CD4-positive, CD25-positive, alpha-beta regulatory T cell (primary cell): ENCODE measurements around the gene HPS6. TPM values are rescaled to one million over a fixed set of nuclear protein-coding genes. Genes with fewer than 3 reads are reported as not detected.
"Not testable (repeated sequence)": the region's sequence is repeated elsewhere in the genome, so short reads cannot be mapped to it uniquely, and the experiment has no call there.

Experiments
- ATAC-seq, 2 donors: fragments of 150-1000 bp; cut with Tn5 transposase; one replicate each; pipeline ENCODE4 v1.10.0; 2021; ENCODE audit warnings: low read depth in 2 of 2, moderate number of reproducible peaks in 2 of 2, moderate library complexity in 1 of 2
- DNase-seq, 3 donors: peaks; one replicate each; pipeline versions ENCODE4 v3.0.0 to v3.0.0-alpha.2; 2012 to 2022; ENCODE audit warnings: mixed read lengths in 1 of 3
- H3K27ac ChIP-seq: one replicate; pipeline ENCODE4 v1.7.0; 2013; ENCODE audit warnings: mild to moderate bottlenecking, low read length; ENCODE audit not compliant: insufficient read depth, poor library complexity, severe bottlenecking
- H3K27me3 ChIP-seq: one replicate; pipeline ENCODE4 v1.7.0; 2013; ENCODE audit warnings: low read length; ENCODE audit not compliant: control insufficient read depth, insufficient read depth
- H3K36me3 ChIP-seq: one replicate; pipeline ENCODE4 v1.7.0; 2013; ENCODE audit warnings: mild to moderate bottlenecking, low read length, moderate library complexity; ENCODE audit not compliant: control insufficient read depth, insufficient read depth
- H3K4me1 ChIP-seq: 2 replicates; pipeline ENCODE4 v1.7.0; 2013; ENCODE audit warnings: mild to moderate bottlenecking, low read length; ENCODE audit not compliant: insufficient read depth, control insufficient read depth, poor library complexity, severe bottlenecking
- H3K4me3 ChIP-seq: one replicate; pipeline ENCODE4 v1.7.0; 2013; ENCODE audit warnings: low read depth, mild to moderate bottlenecking, low read length, moderate library complexity
- H3K9me3 ChIP-seq, 2 experiments: 1 replicate in 1 of 2; 2 replicates in 1 of 2; pipeline ENCODE4 v1.7.0; 2013; ENCODE audit warnings: low read length in 2 of 2, mild to moderate bottlenecking in 1 of 2, moderate library complexity in 1 of 2; ENCODE audit not compliant: control insufficient read depth in 2 of 2
- H3K27ac Mint-ChIP-seq, 3 donors: one replicate each; pipeline ENCODE4 v1.8.0; 2020 to 2022; ENCODE audit warnings: mild to moderate bottlenecking in 3 of 3, mixed read lengths in 3 of 3, moderate library complexity in 2 of 3
- H3K27me3 Mint-ChIP-seq: one replicate; pipeline ENCODE4 v1.8.0; 2022; ENCODE audit warnings: mild to moderate bottlenecking, mixed read lengths
- H3K36me3 Mint-ChIP-seq: one replicate; pipeline ENCODE4 v1.8.0; 2020; ENCODE audit warnings: mixed read lengths
- H3K4me1 Mint-ChIP-seq, 4 donors: one replicate each; pipeline ENCODE4 v1.8.0; 2020 to 2022; ENCODE audit warnings: mixed read lengths in 4 of 4, mild to moderate bottlenecking in 1 of 4
- H3K4me3 Mint-ChIP-seq, 4 donors: one replicate each; pipeline ENCODE4 v1.8.0; 2020 to 2022; ENCODE audit warnings: mild to moderate bottlenecking in 4 of 4, mixed read lengths in 4 of 4, moderate library complexity in 3 of 4
- H3K9me3 Mint-ChIP-seq, 7 donors: one replicate each; pipeline ENCODE4 v1.8.0; 2020 to 2022; ENCODE audit warnings: mixed read lengths in 7 of 7, mild to moderate bottlenecking in 3 of 7, moderate library complexity in 2 of 7
- polyA plus RNA-seq, 4 donors: library from polyadenylated mRNA; unstranded; fragments of 300-500 nt; fragmentation: Illumina TruSeq; gene quantifications; one replicate each; pipeline ENCODE4 v1.2.3, GENCODE V29; 2021
- total RNA-seq: library from RNA; stranded (reverse); gene quantifications from one replicate; pipeline ENCODE4 v1.2.3, GENCODE V29; 2022

HPS6 gene
- total and polyA plus RNA-seq, 5 donors from 2014 or later, result 15.8 to 36.2 (median 28.7) TPM

DNA sequence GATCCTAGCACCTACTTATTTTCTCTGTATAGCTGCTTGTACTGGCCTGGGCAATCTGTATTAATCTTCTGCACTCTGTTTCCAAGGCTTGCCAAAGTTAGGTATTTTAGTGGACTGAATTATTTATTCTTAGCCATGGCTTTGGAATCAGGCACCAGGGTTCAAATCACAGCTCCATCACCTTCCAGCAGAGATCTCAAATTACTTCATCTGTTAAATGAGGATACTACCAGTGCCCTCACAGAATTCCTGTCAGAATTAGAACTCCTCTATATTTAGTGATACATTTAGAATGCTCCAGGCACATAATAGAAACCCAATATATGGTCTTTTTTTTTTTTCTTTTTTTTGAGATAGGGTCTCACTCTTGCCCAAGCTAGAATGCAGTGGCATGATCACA, 26.7 kb upstream of the HPS6 start:
- H3K9me3 Mint-ChIP-seq, result no peaks in the 10 kb centered on the region
- H3K27ac Mint-ChIP-seq, result no peak overlapping the region
- no peaks in the 10 kb centered on the region for H3K27me3 Mint-ChIP-seq
- DNase-seq (no peak), ATAC-seq (no peak)
- Histone ChIP-seq H3K36me3 (peaks cover 23% of the 10 kb centered on the region), H3K4me3 (no peak overlapping the region), H3K9me3 (no peaks in the 10 kb centered on the region), H3K27me3 (no peaks in the 10 kb centered on the region), H3K4me1 (no peaks in the 10 kb centered on the region), H3K27ac (no peak overlapping the region)
- H3K4me3 Mint-ChIP-seq, result no peak overlapping the region
- peaks cover 11 to 17% (median 15%) of the 10 kb centered on the region in 4 donors for H3K4me1 Mint-ChIP-seq
- peaks cover 12% of the 10 kb centered on the region for H3K36me3 Mint-ChIP-seq

DNA sequence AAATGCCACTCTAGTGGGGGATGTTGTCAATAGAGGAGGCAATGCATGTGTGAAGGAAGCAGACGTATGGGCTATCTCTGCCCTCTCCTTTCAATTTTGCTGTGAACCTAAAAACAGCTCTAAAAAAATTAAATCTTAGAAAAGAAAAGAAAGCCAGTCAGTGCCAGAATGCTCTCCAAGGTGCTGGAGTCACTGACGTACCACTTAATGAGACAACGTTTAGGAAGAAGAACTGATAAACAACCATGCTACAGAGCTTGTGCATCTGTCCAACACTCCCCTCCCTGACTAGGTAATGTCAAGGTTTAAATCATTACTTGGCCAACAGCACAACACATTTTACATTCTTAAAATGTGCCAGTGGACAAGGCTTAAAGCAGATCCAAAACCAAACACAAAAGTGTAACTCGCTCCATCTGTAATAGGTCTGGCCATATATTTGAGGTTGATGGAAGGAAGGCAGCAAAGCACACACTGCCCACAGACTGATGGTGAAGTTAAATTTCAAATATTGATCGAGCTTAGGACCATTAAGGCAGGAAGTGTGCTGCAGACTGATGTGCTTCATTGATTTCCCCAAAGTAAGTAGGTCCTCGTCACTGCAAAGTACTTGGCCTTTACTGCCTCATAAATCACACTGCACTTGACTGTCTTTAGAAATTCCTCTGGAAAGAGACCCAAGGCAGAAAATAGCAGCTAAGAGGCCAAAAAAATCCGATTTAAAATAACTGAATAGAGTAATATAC, 24.7 kb upstream of the HPS6 start:
- no peaks in the 10 kb centered on the region for H3K4me1 ChIP-seq
- H3K9me3 ChIP-seq, result no peaks in the 10 kb centered on the region
- no peak overlapping the region for H3K27ac ChIP-seq
- DNase-seq (no peak), ATAC-seq (no peak)
- H3K27me3 ChIP-seq, result no peaks in the 10 kb centered on the region
- peaks cover 18% of the 10 kb centered on the region for H3K36me3 ChIP-seq
- no peak overlapping the region for H3K4me3 ChIP-seq
- no peak overlapping the region for H3K4me3 Mint-ChIP-seq
- peaks cover 21 to 25% (median 23%) of the 10 kb centered on the region in 4 donors for H3K4me1 Mint-ChIP-seq
- H3K27me3 Mint-ChIP-seq, result no peaks in the 10 kb centered on the region
- peaks cover 14% of the 10 kb centered on the region for H3K36me3 Mint-ChIP-seq
- no peak overlapping the region for H3K27ac Mint-ChIP-seq
- no peaks in the 10 kb centered on the region for H3K9me3 Mint-ChIP-seq

DNA sequence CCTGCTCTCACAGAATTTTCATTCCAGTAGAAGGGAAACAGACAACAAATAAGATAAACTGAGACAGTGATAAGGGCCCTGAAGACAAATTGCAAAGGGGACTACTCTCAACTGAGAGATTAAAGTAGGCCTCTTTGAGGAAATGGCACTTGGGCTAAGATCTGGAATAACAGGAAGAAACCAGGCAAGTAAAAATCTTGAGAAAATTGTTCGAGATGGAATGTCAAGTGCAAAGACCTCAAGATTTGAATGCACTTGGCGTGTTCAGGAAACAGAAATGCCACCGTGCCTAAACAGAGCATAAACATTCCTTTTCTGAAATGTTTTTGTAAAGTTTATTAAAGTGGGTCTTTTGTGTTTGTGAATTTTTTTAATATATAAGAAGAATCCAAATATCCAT, 19.9 kb upstream of the HPS6 start:
- no peaks in the 10 kb centered on the region for H3K4me1 ChIP-seq
- no peak overlapping the region for H3K4me3 ChIP-seq
- Mint-ChIP-seq H3K27ac (no peak overlapping the region), H3K9me3 (no peaks in the 10 kb centered on the region), H3K4me1 (peaks cover 31 to 50% (median 43%) of the 10 kb centered on the region in 4 donors), H3K36me3 (peaks cover 5% of the 10 kb centered on the region), H3K4me3 (no peak overlapping the region), H3K27me3 (no peaks in the 10 kb centered on the region)
- ATAC-seq, result no peak
- no peak for DNase-seq
- no peaks in the 10 kb centered on the region for H3K36me3 ChIP-seq
- no peaks in the 10 kb centered on the region for H3K9me3 ChIP-seq
- no peaks in the 10 kb centered on the region for H3K27me3 ChIP-seq
- H3K27ac ChIP-seq, result no peak overlapping the region

DNA sequence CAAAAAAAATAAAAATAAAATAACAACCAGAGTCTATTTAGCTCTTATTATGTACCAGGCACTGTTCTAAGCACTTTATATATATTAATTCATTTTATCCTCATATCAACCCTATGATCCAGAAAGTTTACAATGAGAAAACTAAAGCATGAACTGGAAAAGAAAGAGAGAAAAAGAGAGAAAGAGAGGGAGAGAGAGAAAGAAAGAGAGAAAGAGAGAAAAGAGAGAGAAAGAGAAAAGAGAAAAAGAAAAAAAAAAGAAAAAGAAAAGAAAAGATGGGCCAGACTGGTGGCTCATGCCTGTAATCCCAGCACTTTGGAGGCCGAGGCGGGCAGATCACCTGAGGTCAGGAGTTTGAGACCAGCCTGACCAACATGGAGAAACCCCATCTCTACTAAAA, 19.1 kb upstream of the HPS6 start:
- Mint-ChIP-seq H3K9me3 (no peaks in the 10 kb centered on the region), H3K4me1 (peaks cover 26 to 50% (median 37%) of the 10 kb centered on the region in 4 donors), H3K27me3 (no peaks in the 10 kb centered on the region), H3K27ac (no peak overlapping the region), H3K4me3 (no peak overlapping the region), H3K36me3 (peaks cover 5% of the 10 kb centered on the region)
- Histone ChIP-seq H3K4me1 (no peaks in the 10 kb centered on the region), H3K27me3 (no peaks in the 10 kb centered on the region), H3K9me3 (no peaks in the 10 kb centered on the region), H3K36me3 (no peaks in the 10 kb centered on the region), H3K27ac (no peak overlapping the region), H3K4me3 (no peak overlapping the region)
- ATAC-seq (no peak), DNase-seq (no peak)

DNA sequence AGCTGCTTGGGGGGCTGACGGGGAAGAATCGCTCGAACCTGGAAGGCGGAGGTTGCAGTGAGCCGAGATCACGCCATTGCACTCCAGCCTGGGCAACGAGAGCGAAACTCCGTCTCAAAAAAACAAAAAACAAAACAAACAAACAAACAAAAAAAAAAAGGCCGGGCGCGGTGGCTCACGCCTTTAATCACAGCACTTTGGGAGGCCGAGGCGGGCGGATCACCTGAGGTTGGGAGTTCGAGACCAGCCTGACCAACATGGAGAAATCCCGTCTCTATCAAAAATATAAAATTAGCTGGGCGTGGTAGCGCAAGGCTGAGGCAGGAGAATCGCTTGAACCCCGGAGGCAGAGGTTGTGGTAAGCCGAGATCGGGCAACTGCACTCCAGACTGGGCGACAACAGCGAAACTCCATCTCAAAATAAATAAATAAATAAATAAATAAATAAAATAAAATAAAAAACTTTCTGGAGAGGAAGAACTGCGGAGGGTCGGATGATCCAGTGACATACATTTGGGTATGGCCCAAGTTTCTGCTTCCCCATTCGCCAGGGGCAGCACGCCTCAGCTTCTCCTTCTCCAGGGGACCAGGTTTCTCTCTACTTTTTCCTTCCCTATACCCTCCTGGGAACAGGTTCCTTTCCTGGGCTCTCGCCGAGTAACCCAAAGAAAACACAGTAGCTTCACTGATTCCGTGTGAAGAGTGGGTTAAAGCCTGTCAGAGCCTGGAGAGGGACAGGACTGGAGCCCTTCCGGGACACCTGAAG, 10.1 kb upstream of the HPS6 start:
- not testable (repeated sequence) for H3K9me3 ChIP-seq, H3K27me3 ChIP-seq, H3K36me3 Mint-ChIP-seq, DNase-seq, ATAC-seq, H3K36me3 ChIP-seq, H3K9me3 Mint-ChIP-seq, H3K27me3 Mint-ChIP-seq
- H3K4me1 ChIP-seq, result peaks cover 42% of the 10 kb centered on the region
- H3K27ac ChIP-seq, result peak overlapping the region; percentile 85
- Mint-ChIP-seq H3K4me1 (peaks cover 19 to 51% (median 36%) of the 10 kb centered on the region in 4 donors), H3K27ac (peak overlapping the region; percentile 91 to 98 (median 94)), H3K4me3 (peak overlapping the region; percentile 92 to 99 (median 96))
- peak overlapping the region; percentile 86 for H3K4me3 ChIP-seq

DNA sequence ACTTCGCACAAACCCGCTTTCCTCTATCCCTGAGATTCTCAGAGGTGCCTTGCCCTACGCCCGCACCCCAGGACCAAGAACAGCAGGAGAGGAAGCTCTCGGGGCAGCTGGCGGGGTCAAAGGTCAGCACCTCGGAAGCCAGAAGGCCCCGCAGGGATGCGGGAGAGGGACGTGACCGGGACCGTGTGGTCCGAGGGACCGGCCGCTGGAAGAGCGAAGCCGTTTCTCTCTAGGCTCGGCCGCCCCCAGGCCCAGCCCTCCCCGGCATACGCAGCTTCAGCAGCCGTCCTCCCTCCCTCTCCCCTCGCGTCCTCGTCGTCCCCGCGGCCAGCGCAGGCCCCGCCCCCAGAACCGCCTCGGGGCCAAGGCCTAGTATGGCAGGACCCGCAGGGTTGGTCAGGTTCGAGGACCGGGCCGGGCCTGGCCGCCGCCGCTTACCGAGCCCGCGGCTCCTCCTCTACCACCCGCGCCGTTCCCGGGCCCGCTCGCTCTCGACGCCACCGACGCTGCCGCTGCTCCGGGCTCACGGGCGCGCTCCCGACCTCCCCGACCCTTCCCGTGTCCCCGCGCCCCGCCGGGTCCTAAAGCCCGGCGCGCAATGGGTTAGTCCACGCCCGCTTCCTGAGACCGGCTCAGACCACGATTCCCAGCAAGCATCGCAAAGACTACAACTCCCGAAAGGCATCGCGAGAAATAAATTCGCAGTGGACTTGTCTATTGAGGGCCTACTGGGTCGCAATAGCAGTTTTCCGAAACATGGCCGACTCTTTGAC, 9.3 kb upstream of the HPS6 start, which contains the start of gene ARMH3:
Gene ARMH3, minus strand, starts transcription at position 527 of the 773 bp plus-strand sequence. CDS start 16,059 bp downstream, outside the sequence.
- Mint-ChIP-seq H3K4me1 (peaks cover 19 to 51% (median 36%) of the 10 kb centered on the region in 4 donors), H3K27me3 (peaks cover under 1% of the 10 kb centered on the region), H3K4me3 (peak within 1 kb of the TSS; percentile 92 to 99 (median 96)), H3K9me3 (no peaks in the 10 kb centered on the region), H3K27ac (peak within 1 kb of the TSS; percentile 91 to 98 (median 94)), H3K36me3 (peaks cover 4% of the 10 kb centered on the region)
- Histone ChIP-seq H3K4me1 (peaks cover 42% of the 10 kb centered on the region), H3K4me3 (peak within 1 kb of the TSS; percentile 86), H3K9me3 (no peaks in the 10 kb centered on the region), H3K27me3 (no peaks in the 10 kb centered on the region), H3K36me3 (no peaks in the 10 kb centered on the region), H3K27ac (peak within 1 kb of the TSS; percentile 85)
- ATAC-seq (peak; percentile 97 to 98), DNase-seq (peak; percentile 81 to 98 (median 90))

DNA sequence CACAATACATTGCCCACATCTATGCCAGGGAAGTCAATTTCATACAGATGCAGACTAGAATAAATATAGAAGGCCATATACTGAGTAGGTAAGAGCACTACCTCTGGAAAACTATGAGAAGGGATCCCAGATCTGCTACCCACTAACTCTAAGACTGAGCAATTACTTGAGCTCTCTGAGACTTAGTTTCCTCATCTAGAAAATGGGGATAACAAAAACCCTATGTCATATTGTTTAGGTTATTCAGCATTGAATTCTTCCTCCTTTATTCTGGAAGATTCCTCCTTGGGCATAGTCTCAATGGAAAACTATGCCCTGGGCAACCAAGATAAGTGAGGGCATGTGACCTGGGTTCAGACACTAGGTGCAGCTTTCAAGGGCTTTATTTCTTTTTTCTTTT, 5.2 kb upstream of the HPS6 start:
- DNase-seq (no peak), ATAC-seq (no peak)
- H3K27ac Mint-ChIP-seq, result no peak overlapping the region
- no peaks in the 10 kb centered on the region for H3K36me3 Mint-ChIP-seq
- no peaks in the 10 kb centered on the region for H3K9me3 Mint-ChIP-seq
- peaks cover 13% of the 10 kb centered on the region for H3K4me1 ChIP-seq
- H3K9me3 ChIP-seq, result no peaks in the 10 kb centered on the region
- peak overlapping the region in 2 of 4 donors; percentile 59 to 78 for H3K4me3 Mint-ChIP-seq
- no peak overlapping the region for H3K4me3 ChIP-seq
- peaks cover 9 to 24% (median 16%) of the 10 kb centered on the region in 4 donors for H3K4me1 Mint-ChIP-seq
- no peak overlapping the region for H3K27ac ChIP-seq
- no peaks in the 10 kb centered on the region for H3K36me3 ChIP-seq
- H3K27me3 Mint-ChIP-seq, result peaks cover 7% of the 10 kb centered on the region
- no peaks in the 10 kb centered on the region for H3K27me3 ChIP-seq
